Glomerular visceral epithelial cell (primary cell): Measurements from ENCODE around the gene SQOR.

ENCODE experiments used
- DNase-seq: peaks from one replicate; pipeline ENCODE4 v3.0.0-alpha.2; 2016; ENCODE audit errors: extremely low spot score

SQOR gene

DNA sequence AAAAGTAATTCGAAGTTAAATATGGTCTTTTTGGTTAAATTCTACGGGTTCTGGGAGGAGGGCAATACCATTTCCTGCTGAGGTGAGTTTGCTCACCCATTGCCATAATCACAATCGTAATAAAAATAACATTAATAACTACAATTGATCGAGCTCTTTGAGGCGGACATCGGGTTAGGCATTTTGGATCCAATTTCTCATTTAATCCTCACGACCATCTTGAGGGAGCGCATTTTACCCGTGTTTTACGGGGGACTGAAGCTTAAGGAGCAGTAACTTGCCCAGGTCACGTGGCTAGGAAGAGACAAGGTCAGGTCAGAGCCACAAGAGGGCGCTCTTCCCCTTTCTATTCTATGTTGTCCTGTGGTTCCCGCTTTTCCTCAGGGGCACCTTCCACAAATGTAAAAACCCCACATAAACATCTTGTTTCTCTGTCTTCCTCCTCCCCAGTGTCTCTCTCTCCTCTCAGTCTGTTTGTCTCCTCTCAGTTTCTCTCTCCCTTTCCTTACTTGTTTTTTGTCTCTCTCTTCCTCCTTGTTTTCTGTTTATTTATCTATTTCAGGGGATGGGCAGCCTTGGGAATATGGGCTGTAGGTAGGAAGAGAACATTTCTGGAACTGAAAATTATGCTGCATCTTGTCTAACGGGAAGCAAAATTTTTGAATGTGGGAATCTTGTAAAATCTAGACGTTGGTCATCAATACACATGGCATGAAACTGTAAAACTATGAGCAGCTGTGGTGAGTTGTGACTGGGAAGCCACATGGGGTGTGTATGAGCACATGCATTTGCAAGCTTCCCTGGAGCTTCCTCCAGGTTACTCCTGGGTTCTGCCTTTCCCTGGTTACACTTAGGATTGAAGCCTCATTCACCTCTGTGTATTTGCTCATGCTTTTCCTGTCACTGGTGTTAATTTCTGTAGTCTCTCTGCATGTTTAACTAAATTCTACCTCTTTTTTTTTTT is 71.0 kb downstream of the SQOR start:
- peak; percentile 85 for DNase-seq

DNA sequence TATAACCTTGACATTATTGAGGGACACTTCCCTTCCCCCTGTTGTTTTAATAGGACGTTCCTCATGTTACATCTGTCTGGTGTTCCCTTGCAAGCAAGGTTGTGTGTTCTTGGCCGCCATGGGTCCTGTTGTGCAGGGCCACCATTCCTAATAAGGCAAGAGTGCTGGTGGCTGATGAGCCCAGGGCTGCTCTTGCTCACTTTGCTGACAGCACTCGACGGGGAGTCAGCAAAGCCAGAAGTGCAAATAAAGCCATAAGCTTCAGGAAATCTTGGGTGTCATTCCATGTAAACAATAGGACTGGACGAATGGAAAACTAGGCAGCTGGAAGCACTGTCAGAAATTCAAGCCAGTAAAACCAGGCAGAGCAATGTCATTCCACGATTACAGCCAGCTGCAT is 75.8 kb downstream of the SQOR start:
- no peak for DNase-seq

DNA sequence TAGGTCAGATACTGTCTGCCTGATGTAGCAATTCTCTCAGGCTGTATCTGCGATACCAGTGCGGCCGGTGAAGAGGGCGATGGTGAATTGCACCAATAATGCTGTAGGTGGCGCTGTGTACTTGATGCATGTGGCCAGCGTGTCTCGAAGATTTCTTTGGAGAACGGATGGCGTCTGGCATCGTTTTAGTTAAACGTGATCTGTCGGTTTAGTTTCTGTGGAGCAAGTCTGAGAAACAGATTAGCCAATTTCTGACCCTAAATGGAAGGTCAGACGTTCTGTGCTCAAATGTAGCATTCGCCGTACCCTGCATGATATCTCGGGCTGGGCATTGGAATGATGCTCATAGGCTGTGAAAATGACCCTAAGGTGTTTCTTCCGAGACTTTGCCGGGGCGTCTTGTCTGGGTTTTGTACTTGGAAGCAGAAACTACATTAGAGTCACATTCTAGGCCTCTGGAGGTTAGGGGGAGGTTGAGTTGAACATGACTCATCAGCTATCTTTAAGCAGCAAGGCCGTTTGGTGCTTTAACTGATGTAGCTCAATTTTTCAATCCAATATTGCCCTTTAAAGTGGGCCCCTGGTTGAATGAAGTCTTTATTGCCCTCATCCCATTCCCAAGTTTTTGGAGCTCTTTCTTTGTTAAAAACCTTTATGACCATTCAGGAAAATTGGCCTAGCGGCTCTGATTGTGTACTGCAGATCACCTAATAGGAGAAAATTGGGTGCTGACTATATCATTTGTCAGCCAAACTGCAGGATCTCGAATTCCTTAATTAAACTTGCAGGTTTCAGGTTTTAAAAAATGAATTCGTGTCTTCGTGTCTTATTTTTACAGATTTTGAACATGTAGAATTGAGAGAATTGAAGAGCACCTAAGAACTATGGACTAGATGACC is 80.0 kb downstream of the SQOR start:
- DNase-seq: peak; percentile 43

- DNase-seq: no peak
Measured at GRCh38 chr15:45715528-45715927, 80.7 kb downstream of the SQOR start.

- DNase-seq: no peak
Measured at GRCh38 chr15:45719490-45719889, 84.7 kb downstream of the SQOR start.

GRCh38 chr15:45720183-45720582 is 85.4 kb downstream of the SQOR start:
- no peak for DNase-seq

DNA sequence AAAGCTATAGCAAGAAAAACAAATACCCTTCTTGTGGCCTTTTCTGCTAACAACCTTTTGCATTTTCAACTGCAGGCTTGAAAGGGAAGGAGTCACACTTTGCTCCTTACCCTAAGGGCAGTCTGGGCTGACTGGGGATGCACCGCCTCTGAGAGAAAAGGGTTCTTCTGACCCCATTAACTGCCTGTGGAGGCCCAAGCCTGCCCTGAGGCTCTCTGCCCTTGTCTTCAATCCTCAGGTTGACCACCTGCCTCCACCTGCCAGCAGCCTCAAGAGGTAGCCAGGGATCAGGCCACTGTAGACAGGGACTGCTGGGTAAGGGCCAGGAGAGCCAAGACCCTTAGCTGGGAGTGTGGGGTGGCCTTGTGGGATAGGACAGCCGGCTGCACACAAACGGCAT is 93.8 kb downstream of the SQOR start:
- DNase-seq: no peak

DNA sequence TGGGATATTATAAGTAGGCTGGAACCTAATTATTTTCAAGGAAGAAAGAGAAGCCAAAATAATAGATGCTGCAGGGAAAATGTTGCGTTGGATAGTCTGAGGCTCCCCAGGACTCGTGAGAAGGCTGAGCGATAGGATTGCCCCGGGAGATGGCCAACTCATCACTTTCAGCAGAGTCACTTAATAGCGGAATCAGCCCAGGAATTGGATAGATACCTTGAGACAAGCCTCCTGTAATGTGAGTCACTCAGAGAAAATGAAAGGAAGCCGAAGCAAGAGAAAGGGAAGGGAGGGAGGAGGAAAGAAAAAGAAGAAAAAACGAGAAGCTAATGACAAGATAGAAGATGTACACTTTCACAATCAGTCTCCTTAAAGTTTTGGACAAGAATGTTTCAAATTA is 94.3 kb downstream of the SQOR start:
- no peak for DNase-seq

DNA sequence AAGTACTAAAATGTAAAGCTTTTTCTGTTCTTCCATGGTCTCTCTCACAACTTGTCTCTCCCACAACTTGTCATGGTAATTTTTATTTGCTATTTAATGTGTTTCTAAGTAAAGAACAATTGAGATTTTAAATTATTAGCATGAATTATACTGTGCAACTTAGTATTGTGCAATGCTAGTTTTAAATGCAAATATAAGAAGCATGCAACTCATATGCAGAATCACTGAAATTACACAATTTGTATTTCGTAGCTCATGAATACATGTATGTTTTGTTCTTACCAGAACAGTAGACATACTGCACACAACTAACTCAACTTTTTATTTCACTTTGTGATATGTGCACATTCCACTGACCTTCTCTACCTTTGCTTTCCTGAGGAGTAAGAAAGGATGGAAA is 96.5 kb downstream of the SQOR start:
- DNase-seq: no peak

DNA sequence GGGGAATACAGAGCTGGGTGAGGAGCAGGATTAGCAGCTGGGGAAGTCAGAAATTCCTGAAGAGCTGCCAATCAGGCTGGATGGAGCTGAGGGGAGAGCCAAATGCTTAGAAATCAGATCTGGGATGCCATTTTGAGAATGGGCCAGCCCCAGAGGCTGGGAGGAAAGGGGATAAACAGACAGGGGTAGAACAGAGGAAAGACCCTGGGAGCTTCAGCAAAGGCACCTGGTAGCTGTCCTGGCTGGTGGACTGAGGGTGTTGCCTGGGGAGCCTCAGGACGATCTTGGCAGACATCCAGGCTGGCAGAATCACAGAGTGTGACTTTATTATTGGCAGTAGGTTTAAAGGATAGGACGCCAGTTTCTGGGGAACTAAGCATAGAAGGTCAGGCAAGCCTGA is 97.8 kb downstream of the SQOR start:
- no peak for DNase-seq

GRCh38 chr15:45734260-45734711 is 99.5 kb downstream of the SQOR start:
- DNase-seq: no peak
